Left lung (tissue), 10 donors: ENCODE data around the gene THEMIS. TPM values are rescaled to one million over a fixed set of nuclear protein-coding genes. Genes with fewer than 3 reads are reported as not detected.

Experiments used
- ATAC-seq: fragments of 200-7000 bp; cut with Tn5 transposase; one replicate; pipeline ENCODE4 v1.9.1; 2020; ENCODE audit warnings: moderate library complexity
- DNase-seq, 4 donors: peaks; one replicate each; pipeline ENCODE4 v3.0.0-alpha.2; 2013 to 2020
- H3K27ac ChIP-seq, 2 donors: fragments of 200-600 bp; sonication (generic) in 1 of 2; one replicate each; pipeline versions ENCODE4 v1.5.0 to v1.8.0; 2020 to 2021
- H3K27me3 ChIP-seq, 2 donors: fragments of 200-600 bp; sonication (generic) in 1 of 2; one replicate each; pipeline versions ENCODE4 v1.5.0 to v1.8.0; 2020 to 2021
- H3K36me3 ChIP-seq, 2 donors: fragments of 200-600 bp; sonication (generic) in 1 of 2; one replicate each; pipeline versions ENCODE4 v1.5.0 to v1.8.0; 2020 to 2021
- H3K4me1 ChIP-seq, 2 donors: fragments of 200-600 bp; one replicate each; pipeline ENCODE4 v1.8.0; 2021
- H3K4me3 ChIP-seq, 2 donors: fragments of 200-600 bp; sonication (generic) in 1 of 2; one replicate each; pipeline versions ENCODE4 v1.5.0 to v1.8.0; 2020 to 2021; ENCODE audit warnings: mild to moderate bottlenecking in 1 of 2
- H3K9me3 ChIP-seq, 2 donors: fragments of 200-600 bp; sonication (generic) in 1 of 2; one replicate each; pipeline versions ENCODE4 v1.5.0 to v1.8.0; 2020 to 2021
- CTCF ChIP-seq, 2 donors: fragments of 200-600 bp; sonication (generic) in 1 of 2; IDR thresholded peaks; one replicate each; pipeline versions ENCODE4 v1.5.0 to v1.8.0; 2021; ENCODE audit warnings: antibody characterized with exemption in 2 of 2
- intact Hi-C, 2 donors: fragments of 100-400 bp; cut with DNase I; formaldehyde crosslinking; loops; one replicate each; pipeline versions ENCODE4 v1.11.2 to v1.14.2; 2022
- polyA plus RNA-seq, 6 donors: library from polyadenylated mRNA; unstranded; fragments of 120-200 nt; gene quantifications; one replicate each; pipeline ENCODE4 v1.2.1, GENCODE V29; 2013; ENCODE audit not compliant: insufficient read length in 6 of 6
- total RNA-seq, 2 donors: library from RNA; stranded (reverse); fragmentation: NEBNext Ultra II Directional; extraction: Animal tissue kit (Norgen Biotek cat#: 25700); gene quantifications; one replicate each; pipeline ENCODE4 v1.2.1, GENCODE V29; 2021
- donor health status: DM: no; HTN: yes; CAD: no.
- donor health status: DM: no; HTN: no; CAD: no.

The THEMIS gene
- total and polyA plus RNA-seq, 8 donors = 0.08 to 2.6 (median 0.20) TPM

GRCh38 chr6:127904160-127904559 is 3.3 kb upstream of the THEMIS start:
- intact Hi-C loops = no loop called here
- Histone ChIP-seq H3K27me3 (no peaks in the 10 kb centered on the region), H3K27ac (no peak overlapping the region), H3K9me3 (no peaks in the 10 kb centered on the region), H3K4me3 (no peak overlapping the region), H3K4me1 (no peaks in the 10 kb centered on the region), H3K36me3 (no peaks in the 10 kb centered on the region)
- no peak for DNase-seq
- no peak for ATAC-seq
- TF ChIP-seq CTCF (IDR thresholded peaks at IDR 0.05) = no peak

- no peaks in the 10 kb centered on the region for H3K9me3 ChIP-seq
- no peak overlapping the region for H3K27ac ChIP-seq
- intact Hi-C loops = no loop called here
- no peaks in the 10 kb centered on the region for H3K36me3 ChIP-seq
- DNase-seq = no peak
- ATAC-seq = no peak
- H3K4me3 ChIP-seq = no peak overlapping the region
- no peaks in the 10 kb centered on the region for H3K4me1 ChIP-seq
- no peaks in the 10 kb centered on the region for H3K27me3 ChIP-seq
- TF ChIP-seq CTCF (IDR thresholded peaks at IDR 0.05) = no peak
Measured at GRCh38 chr6:127902933-127903332, 2.1 kb upstream of the THEMIS start.

GRCh38 chr6:127897484-127897883 is 3.4 kb downstream of the THEMIS start:
- no peaks in the 10 kb centered on the region for H3K27me3 ChIP-seq
- ATAC-seq = no peak
- no peak overlapping the region for H3K4me3 ChIP-seq
- no peak overlapping the region for H3K27ac ChIP-seq
- no peaks in the 10 kb centered on the region for H3K36me3 ChIP-seq
- H3K4me1 ChIP-seq = no peaks in the 10 kb centered on the region
- intact Hi-C loops = no loop called here
- DNase-seq = no peak
- TF ChIP-seq CTCF (IDR thresholded peaks at IDR 0.05) = no peak
- H3K9me3 ChIP-seq = no peaks in the 10 kb centered on the region

- H3K9me3 ChIP-seq = no peaks in the 10 kb centered on the region
- no peak overlapping the region for H3K4me3 ChIP-seq
- no peak for DNase-seq
- no peaks in the 10 kb centered on the region for H3K4me1 ChIP-seq
- no peak overlapping the region for H3K27ac ChIP-seq
- H3K27me3 ChIP-seq = no peaks in the 10 kb centered on the region
- TF ChIP-seq CTCF (IDR thresholded peaks at IDR 0.05) = no peak
- intact Hi-C loops = no loop called here
- H3K36me3 ChIP-seq = no peaks in the 10 kb centered on the region
- ATAC-seq = no peak
Measured at GRCh38 chr6:127894051-127894450, 6.8 kb downstream of the THEMIS start.

GRCh38 chr6:127893541-127893940 is 7.3 kb downstream of the THEMIS start:
- ATAC-seq (no peak), DNase-seq (no peak)
- Histone ChIP-seq H3K4me3 (no peak overlapping the region), H3K27ac (no peak overlapping the region), H3K9me3 (no peaks in the 10 kb centered on the region), H3K4me1 (no peaks in the 10 kb centered on the region), H3K36me3 (no peaks in the 10 kb centered on the region), H3K27me3 (no peaks in the 10 kb centered on the region)
- no peak for TF ChIP-seq CTCF (IDR thresholded peaks at IDR 0.05)
- intact Hi-C loops = no loop called here
